ENCODE measurements around the gene PTTG1IP. TPM values are rescaled to one million over a fixed set of nuclear protein-coding genes. Genes with fewer than 3 reads are reported as not detected.

Gene PTTG1IP
- total RNA-seq, 1 donor from 2014 or later = 205 TPM

DNA sequence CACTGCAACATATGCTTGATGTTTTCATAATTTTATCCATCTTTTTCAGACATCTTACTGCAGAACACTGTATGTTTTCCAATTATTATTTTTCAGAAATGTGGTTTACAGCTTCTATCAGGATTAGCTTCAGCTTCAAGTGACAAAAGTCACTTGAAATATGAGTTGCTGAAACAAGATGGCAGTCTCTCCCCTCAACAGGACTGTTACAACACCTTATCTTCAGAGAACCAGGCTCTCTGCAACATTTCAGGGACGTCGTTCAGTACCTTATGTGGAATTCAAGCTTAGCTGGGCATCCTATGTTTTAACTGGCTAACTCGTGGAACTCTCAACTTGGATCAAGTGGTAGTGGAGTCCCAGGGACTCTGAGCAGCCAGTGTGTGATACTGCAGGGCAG, 69.8 kb downstream of the PTTG1IP start:
- TF ChIP-seq, protein P1, sequence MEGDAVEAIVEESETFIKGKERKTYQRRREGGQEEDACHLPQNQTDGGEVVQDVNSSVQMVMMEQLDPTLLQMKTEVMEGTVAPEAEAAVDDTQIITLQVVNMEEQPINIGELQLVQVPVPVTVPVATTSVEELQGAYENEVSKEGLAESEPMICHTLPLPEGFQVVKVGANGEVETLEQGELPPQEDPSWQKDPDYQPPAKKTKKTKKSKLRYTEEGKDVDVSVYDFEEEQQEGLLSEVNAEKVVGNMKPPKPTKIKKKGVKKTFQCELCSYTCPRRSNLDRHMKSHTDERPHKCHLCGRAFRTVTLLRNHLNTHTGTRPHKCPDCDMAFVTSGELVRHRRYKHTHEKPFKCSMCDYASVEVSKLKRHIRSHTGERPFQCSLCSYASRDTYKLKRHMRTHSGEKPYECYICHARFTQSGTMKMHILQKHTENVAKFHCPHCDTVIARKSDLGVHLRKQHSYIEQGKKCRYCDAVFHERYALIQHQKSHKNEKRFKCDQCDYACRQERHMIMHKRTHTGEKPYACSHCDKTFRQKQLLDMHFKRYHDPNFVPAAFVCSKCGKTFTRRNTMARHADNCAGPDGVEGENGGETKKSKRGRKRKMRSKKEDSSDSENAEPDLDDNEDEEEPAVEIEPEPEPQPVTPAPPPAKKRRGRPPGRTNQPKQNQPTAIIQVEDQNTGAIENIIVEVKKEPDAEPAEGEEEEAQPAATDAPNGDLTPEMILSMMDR (IDR thresholded peaks at IDR 0.05; ENCODE audit: unreplicated experiment) = no peak
- Mint-ChIP-seq H3K36me3 (peaks cover 10% of the 10 kb centered on the region), H3K27me3 (ENCODE audit: low read depth) (no peaks in the 10 kb centered on the region), H3K9me3 (no peaks in the 10 kb centered on the region), H3K4me1 (peaks cover 28% of the 10 kb centered on the region), H3K4me3 (peak overlapping the region; percentile 81), H3K27ac (no peak overlapping the region)
- DNase-seq (ENCODE audit: low spot score in 2 of 2, unreplicated experiment in 2 of 2) = no peak

DNA sequence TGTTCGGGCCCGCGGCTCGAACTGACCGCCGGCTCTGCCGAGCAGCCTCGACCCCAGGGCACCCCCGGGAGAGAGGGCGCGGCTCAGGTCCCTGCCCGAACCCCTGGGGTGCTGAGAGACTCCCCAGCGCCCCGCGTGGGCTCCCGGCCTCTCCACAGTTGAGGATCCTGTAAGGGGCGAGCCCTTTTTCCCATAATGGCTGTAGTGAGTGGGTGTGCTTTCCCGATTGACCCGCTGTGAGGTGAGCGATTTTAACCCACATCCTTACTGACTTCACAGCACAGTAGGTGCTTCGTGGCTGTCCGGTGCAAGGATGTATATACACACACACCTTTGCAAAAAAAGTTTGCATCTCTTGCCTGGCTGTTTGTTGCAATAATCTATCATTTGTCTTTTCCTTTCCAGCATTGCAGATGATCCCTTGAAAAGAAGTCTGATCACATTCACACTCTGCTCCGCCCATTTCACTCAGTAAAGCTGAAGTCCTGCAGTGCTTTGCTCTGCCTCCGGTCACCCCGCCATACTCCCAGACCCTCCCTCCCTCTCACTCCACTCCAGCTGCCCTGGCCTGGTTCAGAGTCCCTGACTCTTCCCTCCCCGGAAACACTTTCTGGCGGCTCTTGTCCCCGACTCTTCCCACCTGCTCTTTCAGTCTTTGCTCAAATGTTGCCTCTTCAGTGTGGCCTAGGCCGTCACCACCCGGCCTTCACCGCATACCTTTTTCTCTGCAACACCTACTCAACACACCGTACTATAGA, 70.9 kb downstream of the PTTG1IP start:
- Mint-ChIP-seq H3K4me3 (peak overlapping the region; percentile 81), H3K4me1 (peaks cover 28% of the 10 kb centered on the region), H3K27ac (peak overlapping the region; percentile 68), H3K9me3 (no peaks in the 10 kb centered on the region), H3K36me3 (peaks cover 12% of the 10 kb centered on the region), H3K27me3 (ENCODE audit: low read depth) (no peaks in the 10 kb centered on the region)
- TF ChIP-seq, protein P1 (IDR thresholded peaks at IDR 0.05; ENCODE audit: unreplicated experiment) = no peak
- no peak for DNase-seq (ENCODE audit: low spot score in 2 of 2, unreplicated experiment in 2 of 2)

DNA sequence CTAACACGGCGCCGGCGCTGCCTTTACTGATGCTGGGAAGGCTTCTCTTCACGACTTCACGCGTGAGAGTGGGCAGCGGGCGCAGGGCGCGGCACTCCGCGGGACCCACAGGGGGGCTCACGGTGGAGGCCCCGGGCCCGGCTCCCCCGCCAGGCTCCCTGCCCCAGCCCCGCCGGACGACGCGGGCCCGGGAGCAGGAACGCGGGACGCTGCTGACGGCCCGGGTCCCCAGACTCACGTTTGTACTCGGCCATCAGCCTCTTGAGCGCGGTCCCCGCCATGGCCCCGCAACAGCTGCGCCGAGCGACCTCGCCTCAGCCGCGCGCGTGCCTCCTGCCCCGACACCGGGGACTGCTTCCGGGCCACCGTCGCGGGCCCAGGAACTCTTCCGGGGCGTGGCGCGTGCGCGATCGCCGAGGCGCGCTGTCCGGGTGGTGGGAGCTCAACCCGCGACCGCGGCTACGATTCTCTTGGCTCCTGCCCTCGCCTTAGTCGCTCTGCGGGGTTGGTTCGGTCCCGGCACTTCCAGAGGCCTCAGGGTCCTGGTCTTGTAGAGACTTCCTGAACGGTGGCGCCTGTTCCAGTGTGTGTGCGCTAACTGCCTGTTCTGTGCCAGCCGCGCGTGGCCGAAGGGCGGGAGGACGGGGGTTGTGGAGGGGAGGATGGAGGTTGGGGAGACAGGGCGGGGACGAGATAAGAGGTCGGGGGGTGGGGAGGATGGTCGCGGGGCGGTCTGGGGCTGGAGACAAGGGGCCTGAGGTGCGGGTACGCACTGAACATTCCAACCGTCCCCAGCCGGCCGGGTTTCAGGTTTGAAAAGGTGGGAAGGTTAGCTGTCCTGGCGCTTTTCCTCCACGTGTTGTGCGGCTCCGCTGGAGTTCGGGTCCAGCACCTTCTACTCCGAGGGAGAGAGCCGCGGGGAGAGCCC, 71.8 kb downstream of the PTTG1IP start, which contains the start of gene UBE2G2:
Gene UBE2G2 (minus strand): TSS at position 353 of the 928 bp plus-strand sequence. CDS start 72 bp downstream, at position 281.
- Mint-ChIP-seq H3K4me1 (peaks cover 28% of the 10 kb centered on the region), H3K4me3 (peak within 1 kb of the TSS; percentile 85), H3K27ac (peak within 1 kb of the TSS; percentile 82), H3K27me3 (ENCODE audit: low read depth) (no peaks in the 10 kb centered on the region), H3K36me3 (peaks cover 8% of the 10 kb centered on the region), H3K9me3 (no peaks in the 10 kb centered on the region)
- TF ChIP-seq, protein P1 (IDR thresholded peaks at IDR 0.05; ENCODE audit: unreplicated experiment) = no peak
- DNase-seq (ENCODE audit: low spot score in 2 of 2, unreplicated experiment in 2 of 2) = peak; percentile 79 to 93

DNA sequence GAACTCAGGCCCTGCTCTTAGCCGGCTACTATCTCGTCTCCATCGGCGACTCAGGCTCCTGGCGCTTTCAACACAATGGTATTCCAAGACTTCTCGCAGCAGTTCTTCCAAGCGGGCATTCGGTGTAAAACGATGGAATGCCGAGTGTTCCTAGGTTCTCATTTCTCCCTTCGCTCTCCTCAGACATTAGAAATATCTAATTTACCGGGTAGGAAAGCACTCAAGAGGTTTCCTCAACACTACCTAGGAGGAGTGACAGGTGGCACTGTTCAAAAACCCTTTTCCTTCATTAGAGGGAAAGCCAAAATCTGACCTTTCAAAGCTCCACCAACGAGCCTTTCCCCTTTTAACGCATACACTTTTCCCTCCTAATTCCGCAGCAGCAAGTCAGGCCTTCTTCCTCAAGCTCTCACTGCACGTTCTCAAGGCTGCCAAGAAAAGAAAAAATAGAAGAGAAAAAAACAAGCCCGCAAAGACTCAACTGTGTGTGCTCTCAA, 72.5 kb downstream of the PTTG1IP start:
- peaks cover 28% of the 10 kb centered on the region for H3K4me1 Mint-ChIP-seq
- DNase-seq (ENCODE audit: low spot score in 2 of 2, unreplicated experiment in 2 of 2) = no peak
- H3K4me3 Mint-ChIP-seq = peak overlapping the region; percentile 85
- peak overlapping the region; percentile 82 for H3K27ac Mint-ChIP-seq
- H3K9me3 Mint-ChIP-seq = no peaks in the 10 kb centered on the region
- TF ChIP-seq, protein P1 (IDR thresholded peaks at IDR 0.05; ENCODE audit: unreplicated experiment) = no peak
- no peaks in the 10 kb centered on the region for H3K27me3 Mint-ChIP-seq (ENCODE audit: low read depth)
- peaks cover 8% of the 10 kb centered on the region for H3K36me3 Mint-ChIP-seq

DNA sequence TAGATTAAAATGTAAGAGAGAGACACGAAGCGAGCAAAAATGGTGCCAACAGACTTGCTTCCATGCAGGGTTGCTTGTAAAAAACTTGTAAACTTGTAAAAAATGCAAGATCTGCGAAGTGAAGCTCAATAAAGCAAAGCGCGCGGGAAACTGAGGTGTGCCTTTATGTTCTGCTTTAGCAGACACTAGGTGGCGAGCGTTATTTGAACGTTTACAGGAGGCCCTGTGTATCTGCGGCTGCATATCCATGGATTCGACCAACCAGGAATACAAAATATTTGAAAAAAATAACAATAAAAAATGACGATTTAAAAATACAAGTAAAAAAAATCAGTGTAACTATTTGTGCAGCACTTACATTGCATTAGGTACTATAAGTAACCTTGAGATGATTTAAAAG, 73.4 kb downstream of the PTTG1IP start:
- Mint-ChIP-seq H3K36me3 (peaks cover 5% of the 10 kb centered on the region), H3K4me3 (peak overlapping the region; percentile 85), H3K27ac (peak overlapping the region; percentile 82), H3K27me3 (ENCODE audit: low read depth) (no peaks in the 10 kb centered on the region), H3K9me3 (no peaks in the 10 kb centered on the region), H3K4me1 (peaks cover 28% of the 10 kb centered on the region)
- no peak for DNase-seq (ENCODE audit: low spot score in 2 of 2, unreplicated experiment in 2 of 2)
- TF ChIP-seq, protein P1 (IDR thresholded peaks at IDR 0.05; ENCODE audit: unreplicated experiment) = peak; percentile 32

Data from mesothelial cell of epicardium (in vitro differentiated cells).